ENCODE measurements around the gene NDUFA7. TPM values are rescaled to one million over a fixed set of nuclear protein-coding genes. Genes with fewer than 3 reads are reported as not detected.

NDUFA7 gene
- total RNA-seq, 1 experiment from 2014 or later, result 50.2 TPM

DNA sequence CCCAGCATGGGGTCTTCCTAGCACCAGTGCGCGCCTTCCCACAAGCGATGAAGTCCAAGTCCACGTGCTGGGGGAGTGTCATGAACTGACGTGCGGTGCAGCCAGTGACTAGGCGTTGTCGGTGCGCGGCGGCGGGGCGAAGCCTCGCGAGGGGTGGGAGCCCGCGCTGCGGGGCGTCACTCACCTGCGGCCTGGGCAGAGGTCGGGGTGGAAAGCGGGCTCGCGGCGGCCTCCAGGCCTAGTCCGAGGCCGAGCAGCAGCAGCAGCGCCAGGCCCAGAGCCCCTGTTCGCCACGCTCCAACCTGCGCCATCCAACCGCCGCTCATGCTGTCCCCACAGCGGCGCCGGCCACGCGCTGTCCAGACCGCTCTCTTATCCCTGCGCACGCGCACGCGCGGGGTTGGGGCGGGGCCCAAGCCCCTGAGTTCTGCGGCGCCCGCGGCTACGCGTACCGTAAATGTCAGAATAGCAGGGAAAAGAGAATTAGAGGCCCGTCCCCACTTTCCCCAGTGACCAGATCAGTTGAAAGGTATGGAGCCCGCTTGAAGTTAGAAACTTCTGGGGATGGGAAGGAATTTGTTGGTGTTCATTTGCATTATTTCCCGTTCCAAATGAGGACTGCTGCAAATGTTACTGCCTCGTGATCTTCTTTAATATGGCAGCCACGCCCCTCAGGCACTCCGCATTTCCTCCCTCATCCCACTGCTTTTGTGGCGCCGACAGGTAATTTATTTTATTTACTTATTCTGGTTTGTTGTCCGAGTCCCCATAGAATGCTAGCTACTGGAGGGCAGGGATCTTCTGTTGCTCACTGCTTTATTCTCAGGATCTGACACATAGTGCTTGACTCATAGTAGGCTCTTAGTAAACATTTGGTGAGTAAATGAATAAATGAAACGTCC is 13.0 kb downstream of the NDUFA7 start, which contains the start of gene CD320:
CD320 (minus strand) TSS at position 394 of the 902 bp plus-strand sequence; CDS start at position 326, 68 bp downstream.
- BruUV-seq (replicated peaks), result no TSS peak
- TF ChIP-seq, protein P1, sequence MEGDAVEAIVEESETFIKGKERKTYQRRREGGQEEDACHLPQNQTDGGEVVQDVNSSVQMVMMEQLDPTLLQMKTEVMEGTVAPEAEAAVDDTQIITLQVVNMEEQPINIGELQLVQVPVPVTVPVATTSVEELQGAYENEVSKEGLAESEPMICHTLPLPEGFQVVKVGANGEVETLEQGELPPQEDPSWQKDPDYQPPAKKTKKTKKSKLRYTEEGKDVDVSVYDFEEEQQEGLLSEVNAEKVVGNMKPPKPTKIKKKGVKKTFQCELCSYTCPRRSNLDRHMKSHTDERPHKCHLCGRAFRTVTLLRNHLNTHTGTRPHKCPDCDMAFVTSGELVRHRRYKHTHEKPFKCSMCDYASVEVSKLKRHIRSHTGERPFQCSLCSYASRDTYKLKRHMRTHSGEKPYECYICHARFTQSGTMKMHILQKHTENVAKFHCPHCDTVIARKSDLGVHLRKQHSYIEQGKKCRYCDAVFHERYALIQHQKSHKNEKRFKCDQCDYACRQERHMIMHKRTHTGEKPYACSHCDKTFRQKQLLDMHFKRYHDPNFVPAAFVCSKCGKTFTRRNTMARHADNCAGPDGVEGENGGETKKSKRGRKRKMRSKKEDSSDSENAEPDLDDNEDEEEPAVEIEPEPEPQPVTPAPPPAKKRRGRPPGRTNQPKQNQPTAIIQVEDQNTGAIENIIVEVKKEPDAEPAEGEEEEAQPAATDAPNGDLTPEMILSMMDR (IDR thresholded peaks at IDR 0.05; ENCODE audit: insufficient read depth in 1 of 2, low read depth in 1 of 2, low read length in 1 of 2, severe bottlenecking in 1 of 2, unreplicated experiment in 1 of 2), result no peak
- Histone ChIP-seq H3K4me1 (no peaks in the 10 kb centered on the region), H3K27me3 (replicated peaks; ENCODE audit: control insufficient read depth, insufficient read depth, low read length) (no peaks in the 10 kb centered on the region), H3K36me3 (ENCODE audit: control insufficient read depth, insufficient read depth, low read length) (peaks cover 2% of the 10 kb centered on the region), H3K4me3 (ENCODE audit: low read depth, low read length) (peak within 1 kb of the TSS; percentile 85), H3K9me3 (no peaks in the 10 kb centered on the region)
- Mint-ChIP-seq H3K27ac (ENCODE audit: unreplicated experiment) (peak within 1 kb of the TSS; percentile 96), H3K9me3 (ENCODE audit: unreplicated experiment) (no peaks in the 10 kb centered on the region), H3K27me3 (ENCODE audit: insufficient read depth, unreplicated experiment) (no peaks in the 10 kb centered on the region), H3K4me1 (ENCODE audit: low read depth, unreplicated experiment) (peaks cover 13% of the 10 kb centered on the region), H3K4me3 (ENCODE audit: unreplicated experiment) (peak within 1 kb of the TSS; percentile 91), H3K36me3 (ENCODE audit: insufficient read depth, unreplicated experiment) (peaks cover 31% of the 10 kb centered on the region)
- intact Hi-C loops (cut with micrococcal nuclease; ENCODE audit: unreplicated experiment), result no loop called here
- POLR2A ChIA-PET, result no interaction called here
- DNase-seq, result peak; percentile 92
- CTCF ChIA-PET, result interaction anchor here (1.0 kb wide), 1 partner anchor 27 kb away, joined by 3 read pairs; no protein-coding TSS in a partner anchor

DNA sequence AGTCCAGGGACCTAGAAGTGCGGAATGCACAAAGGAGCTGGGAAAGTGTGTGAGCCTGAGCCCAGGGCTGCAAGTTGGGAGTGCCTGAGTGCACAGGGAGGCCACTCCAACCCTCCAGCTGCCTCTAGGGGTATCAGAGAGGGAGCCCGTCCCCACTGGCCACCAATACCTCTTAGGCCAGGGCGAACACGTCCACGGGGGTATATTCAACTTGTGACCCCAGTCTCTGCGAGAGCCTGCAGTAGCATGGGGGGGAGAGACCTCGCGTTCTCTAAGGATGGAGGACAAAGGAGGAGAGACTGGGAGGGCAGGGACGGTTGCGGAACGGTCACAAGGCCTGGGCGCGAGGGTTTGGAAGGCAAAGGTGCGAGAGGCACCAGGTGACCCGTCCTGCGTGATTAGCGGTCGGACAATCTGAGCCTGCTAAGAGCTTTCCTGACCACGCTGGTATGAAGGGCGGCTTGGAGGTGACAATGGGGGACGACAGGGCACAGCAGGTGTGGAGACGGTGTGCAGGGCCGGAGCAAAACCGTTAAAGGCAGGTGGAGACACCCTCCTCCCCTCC is 13.7 kb downstream of the NDUFA7 start:
- BruUV-seq (replicated peaks), result TSS peak; percentile 42
- peak overlapping the region; percentile 96 for H3K27ac Mint-ChIP-seq (ENCODE audit: unreplicated experiment)
- peak overlapping the region; percentile 91 for H3K4me3 Mint-ChIP-seq (ENCODE audit: unreplicated experiment)
- H3K36me3 Mint-ChIP-seq (ENCODE audit: insufficient read depth, unreplicated experiment), result peaks cover 31% of the 10 kb centered on the region
- Histone ChIP-seq H3K9me3 (no peaks in the 10 kb centered on the region), H3K4me1 (no peaks in the 10 kb centered on the region), H3K36me3 (ENCODE audit: control insufficient read depth, insufficient read depth, low read length) (peaks cover 2% of the 10 kb centered on the region), H3K27me3 (replicated peaks; ENCODE audit: control insufficient read depth, insufficient read depth, low read length) (no peaks in the 10 kb centered on the region), H3K4me3 (ENCODE audit: low read depth, low read length) (peak overlapping the region; percentile 85)
- intact Hi-C loops (cut with micrococcal nuclease; ENCODE audit: unreplicated experiment), result no loop called here
- H3K27me3 Mint-ChIP-seq (ENCODE audit: insufficient read depth, unreplicated experiment), result no peaks in the 10 kb centered on the region
- DNase-seq, result peak in 1 of 2 experiments; percentile 47
- CTCF ChIA-PET, result no interaction called here
- peaks cover 13% of the 10 kb centered on the region for H3K4me1 Mint-ChIP-seq (ENCODE audit: low read depth, unreplicated experiment)
- H3K9me3 Mint-ChIP-seq (ENCODE audit: unreplicated experiment), result no peaks in the 10 kb centered on the region
- TF ChIP-seq, protein P1 (IDR thresholded peaks at IDR 0.05; ENCODE audit: insufficient read depth in 1 of 2, low read depth in 1 of 2, low read length in 1 of 2, severe bottlenecking in 1 of 2, unreplicated experiment in 1 of 2), result no peak
- POLR2A ChIA-PET, result interaction anchor here (0.7 to 1.4 kb wide), 2 partner anchors 13 to 356 kb away, joined by 4 to 12 read pairs; partner anchors contain the start of genes NDUFA7 and RPS28

DNA sequence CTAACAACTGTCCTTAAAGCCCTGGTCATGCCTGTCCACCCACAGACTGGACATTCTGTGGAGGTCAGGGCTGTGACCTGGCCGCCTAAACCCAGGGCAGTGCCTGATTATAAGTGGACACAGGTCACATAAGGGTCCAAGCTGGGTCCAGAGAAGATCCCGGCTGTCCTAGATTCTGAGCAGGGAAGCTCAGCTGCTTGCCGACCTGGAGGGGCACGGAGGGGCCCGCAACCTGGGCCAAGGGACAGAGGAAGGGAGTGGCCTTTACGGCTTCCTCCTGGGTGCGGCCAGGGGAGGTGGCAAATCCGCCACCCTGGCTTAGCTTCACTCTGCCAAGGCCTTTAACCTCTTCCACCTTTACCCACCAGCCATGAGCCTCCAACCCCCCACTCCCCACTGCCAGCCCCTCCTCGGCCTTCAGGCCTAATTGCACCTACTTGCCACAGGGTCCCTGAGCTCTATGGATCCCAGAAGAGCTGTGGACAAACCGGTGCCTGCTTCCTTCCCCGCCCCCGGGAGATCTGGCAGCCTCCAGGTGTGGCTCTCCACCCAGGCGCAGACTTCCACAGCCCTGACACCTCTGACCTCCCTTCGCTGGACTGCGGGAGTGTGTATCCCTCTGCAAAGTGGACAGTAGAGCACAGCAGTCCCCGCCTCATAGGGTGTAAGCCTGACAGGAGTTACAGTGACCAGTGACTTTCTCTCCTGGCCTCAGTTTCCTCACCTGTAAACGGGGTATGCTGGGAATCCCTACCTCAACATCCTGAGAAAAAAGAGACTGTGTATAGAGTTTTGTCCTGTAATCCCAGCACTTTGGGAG is 14.7 kb downstream of the NDUFA7 start:
- H3K4me3 Mint-ChIP-seq (ENCODE audit: unreplicated experiment), result peak overlapping the region; percentile 91
- H3K27me3 Mint-ChIP-seq (ENCODE audit: insufficient read depth, unreplicated experiment), result no peaks in the 10 kb centered on the region
- H3K9me3 Mint-ChIP-seq (ENCODE audit: unreplicated experiment), result no peaks in the 10 kb centered on the region
- Histone ChIP-seq H3K36me3 (ENCODE audit: control insufficient read depth, insufficient read depth, low read length) (peaks cover 2% of the 10 kb centered on the region; the same call in 1 of the 2 replicates), H3K9me3 (no peaks in the 10 kb centered on the region), H3K4me1 (no peaks in the 10 kb centered on the region), H3K27me3 (replicated peaks; ENCODE audit: control insufficient read depth, insufficient read depth, low read length) (no peaks in the 10 kb centered on the region), H3K4me3 (ENCODE audit: low read depth, low read length) (no peak overlapping the region)
- intact Hi-C loops (cut with micrococcal nuclease; ENCODE audit: unreplicated experiment), result no loop called here
- CTCF ChIA-PET, result no interaction called here
- POLR2A ChIA-PET, result interaction anchor here (0.7 to 1.4 kb wide), 2 partner anchors 14 to 355 kb away, joined by 4 to 12 read pairs; partner anchors contain the start of genes NDUFA7 and RPS28
- peaks cover 31% of the 10 kb centered on the region for H3K36me3 Mint-ChIP-seq (ENCODE audit: insufficient read depth, unreplicated experiment)
- peak overlapping the region; percentile 96 for H3K27ac Mint-ChIP-seq (ENCODE audit: unreplicated experiment)
- peak in 1 of 2 experiments; percentile 28 for DNase-seq
- H3K4me1 Mint-ChIP-seq (ENCODE audit: low read depth, unreplicated experiment), result peaks cover 13% of the 10 kb centered on the region
- TF ChIP-seq, protein P1 (IDR thresholded peaks at IDR 0.05; ENCODE audit: insufficient read depth in 1 of 2, low read depth in 1 of 2, low read length in 1 of 2, severe bottlenecking in 1 of 2, unreplicated experiment in 1 of 2), result no peak
- no TSS peak for BruUV-seq (replicated peaks)

Data from Caco-2 (cell line).